ENCODE measurements around the gene RIN2.

- TF ChIP-seq, protein P1, sequence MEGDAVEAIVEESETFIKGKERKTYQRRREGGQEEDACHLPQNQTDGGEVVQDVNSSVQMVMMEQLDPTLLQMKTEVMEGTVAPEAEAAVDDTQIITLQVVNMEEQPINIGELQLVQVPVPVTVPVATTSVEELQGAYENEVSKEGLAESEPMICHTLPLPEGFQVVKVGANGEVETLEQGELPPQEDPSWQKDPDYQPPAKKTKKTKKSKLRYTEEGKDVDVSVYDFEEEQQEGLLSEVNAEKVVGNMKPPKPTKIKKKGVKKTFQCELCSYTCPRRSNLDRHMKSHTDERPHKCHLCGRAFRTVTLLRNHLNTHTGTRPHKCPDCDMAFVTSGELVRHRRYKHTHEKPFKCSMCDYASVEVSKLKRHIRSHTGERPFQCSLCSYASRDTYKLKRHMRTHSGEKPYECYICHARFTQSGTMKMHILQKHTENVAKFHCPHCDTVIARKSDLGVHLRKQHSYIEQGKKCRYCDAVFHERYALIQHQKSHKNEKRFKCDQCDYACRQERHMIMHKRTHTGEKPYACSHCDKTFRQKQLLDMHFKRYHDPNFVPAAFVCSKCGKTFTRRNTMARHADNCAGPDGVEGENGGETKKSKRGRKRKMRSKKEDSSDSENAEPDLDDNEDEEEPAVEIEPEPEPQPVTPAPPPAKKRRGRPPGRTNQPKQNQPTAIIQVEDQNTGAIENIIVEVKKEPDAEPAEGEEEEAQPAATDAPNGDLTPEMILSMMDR (IDR thresholded peaks at IDR 0.05) = no peak
- TF ChIP-seq POLR2A (IDR thresholded peaks at IDR 0.05) = no peak
These were observed 18.7 kb upstream of the RIN2 start for GRCh38 chr20:19739351-19739750.

Measured in suprapubic skin (tissue), 3 donors.